ENCODE results near the gene EPB41L3. TPM values are rescaled to one million over a fixed set of nuclear protein-coding genes. Genes with fewer than 3 reads are reported as not detected.

The EPB41L3 gene
- total and polyA plus RNA-seq, 2 experiments from 2014 or later, result 20.8 to 24.5 TPM

DNA sequence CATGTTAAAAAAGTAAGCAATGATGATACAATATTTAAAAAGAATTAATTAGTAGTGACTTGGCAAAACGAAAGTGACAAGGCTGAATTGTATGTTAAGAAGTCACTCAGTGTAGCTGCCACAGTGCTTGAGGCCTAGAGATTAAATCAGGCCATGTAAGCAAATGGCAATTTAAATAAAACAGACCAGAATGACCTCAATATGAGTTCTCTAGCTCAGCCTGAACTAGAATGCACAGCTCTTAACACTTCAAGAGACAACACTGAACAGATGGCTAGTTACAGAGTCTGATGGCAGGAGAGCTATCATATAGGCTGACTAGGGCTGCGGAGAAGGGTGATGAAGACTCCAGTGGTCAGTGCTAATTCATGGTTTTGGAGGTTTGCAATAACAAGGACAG lies 130.3 kb downstream of the EPB41L3 start:
- WGBS (ENCODE audit: low lambda C conversion rate, missing lambda C conversion rate), result 68% methylated on average over 2 of the region's 2 CpGs
- Histone ChIP-seq H3K27me3 (no peaks in the 10 kb centered on the region), H3K4me3 (no peak overlapping the region), H3K9me3 (ENCODE audit: low read depth) (no peaks in the 10 kb centered on the region), H3K4me2 (no peak overlapping the region), H3K36me3 (replicated peaks; ENCODE audit: insufficient read depth, low read depth) (no peaks in the 10 kb centered on the region), H3K9me2 (replicated peaks; ENCODE audit: insufficient read depth) (peaks cover 4% of the 10 kb centered on the region), H3K27ac (no peak overlapping the region), H4K20me1 (ENCODE audit: insufficient read depth, poor library complexity, severe bottlenecking) (no peaks in the 10 kb centered on the region), H2AFZ (no peak overlapping the region), H3K4me1 (ENCODE audit: insufficient read depth) (no peaks in the 10 kb centered on the region), H3K79me2 (no peaks in the 10 kb centered on the region)
- TF ChIP-seq CTCF (IDR thresholded peaks at IDR 0.05; ENCODE audit: poor library complexity) (no peak), EZH2 (IDR thresholded peaks at IDR 0.05; ENCODE audit: borderline replicate concordance) (no peak), EZH2phosphoT487 (IDR thresholded peaks at IDR 0.05; ENCODE audit: low read depth, severe bottlenecking, unreplicated experiment) (no peak)
- DNase-seq (ENCODE audit: low spot score), result no peak

- Histone ChIP-seq H3K27ac (no peak overlapping the region), H3K4me1 (ENCODE audit: insufficient read depth) (no peaks in the 10 kb centered on the region), H3K9me2 (replicated peaks; ENCODE audit: insufficient read depth) (peaks cover 4% of the 10 kb centered on the region), H3K27me3 (no peaks in the 10 kb centered on the region), H3K36me3 (replicated peaks; ENCODE audit: insufficient read depth, low read depth) (no peaks in the 10 kb centered on the region), H2AFZ (no peak overlapping the region), H3K9me3 (ENCODE audit: low read depth) (no peaks in the 10 kb centered on the region), H4K20me1 (ENCODE audit: insufficient read depth, poor library complexity, severe bottlenecking) (no peaks in the 10 kb centered on the region), H3K4me2 (no peak overlapping the region), H3K79me2 (no peaks in the 10 kb centered on the region), H3K4me3 (no peak overlapping the region)
- WGBS (ENCODE audit: low lambda C conversion rate, missing lambda C conversion rate), result 95% methylated on average over 7 of the region's 7 CpGs
- DNase-seq (ENCODE audit: low spot score), result no peak
- no peak for TF ChIP-seq CTCF (IDR thresholded peaks at IDR 0.05; ENCODE audit: poor library complexity)
- TF ChIP-seq EZH2phosphoT487 (IDR thresholded peaks at IDR 0.05; ENCODE audit: low read depth, severe bottlenecking, unreplicated experiment), result no peak
- TF ChIP-seq EZH2 (IDR thresholded peaks at IDR 0.05; ENCODE audit: borderline replicate concordance), result no peak
Observed at GRCh38 chr18:5410582-5410981, 133.2 kb downstream of the EPB41L3 start.

DNA sequence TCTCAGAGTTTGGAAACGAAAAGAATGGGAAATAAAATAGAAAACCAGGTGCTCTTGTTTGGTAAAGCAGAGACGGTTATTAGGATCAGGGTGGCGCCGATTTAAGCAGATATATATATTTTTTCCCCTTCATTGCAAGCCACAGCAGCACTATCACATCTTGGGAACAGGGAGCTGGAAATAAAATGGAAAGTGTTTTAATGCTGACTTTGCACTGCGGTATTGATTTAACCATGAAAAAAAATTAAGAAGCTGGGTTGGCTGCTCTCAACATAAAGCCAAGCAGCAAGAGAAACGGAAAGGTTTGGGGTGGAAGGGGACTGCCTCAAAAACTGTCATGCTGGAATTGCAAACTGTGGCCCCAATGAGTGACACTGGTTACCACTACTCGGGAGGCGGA lies 145.5 kb downstream of the EPB41L3 start:
- H3K79me2 ChIP-seq, result no peaks in the 10 kb centered on the region
- H3K36me3 ChIP-seq (replicated peaks; ENCODE audit: insufficient read depth, low read depth), result no peaks in the 10 kb centered on the region
- no peak for DNase-seq (ENCODE audit: low spot score)
- H2AFZ ChIP-seq, result no peak overlapping the region
- no peaks in the 10 kb centered on the region for H3K9me2 ChIP-seq (replicated peaks; ENCODE audit: insufficient read depth)
- no peak overlapping the region for H3K4me2 ChIP-seq
- H4K20me1 ChIP-seq (ENCODE audit: insufficient read depth, poor library complexity, severe bottlenecking), result no peaks in the 10 kb centered on the region
- no peak overlapping the region for H3K4me3 ChIP-seq
- TF ChIP-seq EZH2phosphoT487 (IDR thresholded peaks at IDR 0.05; ENCODE audit: low read depth, severe bottlenecking, unreplicated experiment), result no peak
- no peak for TF ChIP-seq EZH2 (IDR thresholded peaks at IDR 0.05; ENCODE audit: borderline replicate concordance)
- no peak for TF ChIP-seq CTCF (IDR thresholded peaks at IDR 0.05; ENCODE audit: poor library complexity)
- no peaks in the 10 kb centered on the region for H3K4me1 ChIP-seq (ENCODE audit: insufficient read depth)
- no peaks in the 10 kb centered on the region for H3K9me3 ChIP-seq (ENCODE audit: low read depth)
- H3K27me3 ChIP-seq, result no peaks in the 10 kb centered on the region
- WGBS (ENCODE audit: low lambda C conversion rate, missing lambda C conversion rate), result 96% methylated on average over 8 of the region's 8 CpGs
- H3K27ac ChIP-seq, result no peak overlapping the region

- Histone ChIP-seq H3K9me3 (ENCODE audit: low read depth) (no peaks in the 10 kb centered on the region), H3K36me3 (replicated peaks; ENCODE audit: insufficient read depth, low read depth) (no peaks in the 10 kb centered on the region), H3K4me3 (no peak overlapping the region), H4K20me1 (ENCODE audit: insufficient read depth, poor library complexity, severe bottlenecking) (no peaks in the 10 kb centered on the region), H3K4me1 (ENCODE audit: insufficient read depth) (no peaks in the 10 kb centered on the region), H3K27me3 (no peaks in the 10 kb centered on the region), H3K27ac (no peak overlapping the region), H3K9me2 (replicated peaks; ENCODE audit: insufficient read depth) (no peaks in the 10 kb centered on the region), H3K4me2 (no peak overlapping the region), H3K79me2 (no peaks in the 10 kb centered on the region), H2AFZ (no peak overlapping the region)
- no peak for TF ChIP-seq EZH2 (IDR thresholded peaks at IDR 0.05; ENCODE audit: borderline replicate concordance)
- TF ChIP-seq EZH2phosphoT487 (IDR thresholded peaks at IDR 0.05; ENCODE audit: low read depth, severe bottlenecking, unreplicated experiment), result no peak
- DNase-seq (ENCODE audit: low spot score), result no peak
- 95% methylated on average over 18 of the region's 18 CpGs for WGBS (ENCODE audit: low lambda C conversion rate, missing lambda C conversion rate)
Observed at GRCh38 chr18:5397102-5397501, 146.7 kb downstream of the EPB41L3 start.
